Measurements from ENCODE around the gene TADA2B. TPM values are rescaled to one million over a fixed set of nuclear protein-coding genes. Genes with fewer than 3 reads are reported as not detected.

The TADA2B gene
- total RNA-seq, 5 donors from 2014 or later (not counting 1 experiment from before 2014, with no cell fraction given), result 36.6 to 44.8 (median 42.3) TPM

GRCh38 chr4:7046971-7047370 lies 3.8 kb downstream of the TADA2B start:
- DNase-seq, result no peak
- WGBS (ENCODE audit: insufficient coverage), result 87% methylated on average over 9 of the region's 9 CpGs
- H3K9me3 ChIP-seq, result no peaks in the 10 kb centered on the region
- peak overlapping the region; percentile 4 to 91 (median 22) for H3K4me3 Mint-ChIP-seq
- ChIA-PET POLR2A (interaction anchor here in 1 of 2 donors (0.6 kb wide), 1 partner anchor 20 kb away, joined by 4 read pairs; no protein-coding TSS in a partner anchor), CTCF (no interaction called here)
- no peaks in the 10 kb centered on the region for H3K27me3 Mint-ChIP-seq
- H3K27me3 ChIP-seq (replicated peaks in 1 of 2; ENCODE audit: control insufficient read depth in 2 of 2, extremely low read depth in 1 of 2, insufficient read depth in 2 of 2, low read length in 1 of 2), result no peaks in the 10 kb centered on the region
- H3K36me3 Mint-ChIP-seq, result peaks cover 10% of the 10 kb centered on the region
- H3K4me1 ChIP-seq (ENCODE audit: control insufficient read depth in 1 of 2, extremely low read depth in 1 of 2, insufficient read depth in 2 of 2, low read length in 2 of 2), result peaks cover 16 to 76% of the 10 kb centered on the region in 2 experiments
- H3K4me3 ChIP-seq (ENCODE audit: control insufficient read depth in 1 of 2, extremely low read depth in 1 of 2, low read length in 1 of 2), result no peak overlapping the region
- no peak for ATAC-seq (replicated peaks in 1 of 4)
- peak overlapping the region; percentile 17 to 81 for H3K27ac Mint-ChIP-seq
- H3K27ac ChIP-seq (ENCODE audit: low read length), result no peak overlapping the region
- peaks cover 0 to 25% of the 10 kb centered on the region in 2 donors for H3K36me3 ChIP-seq (ENCODE audit: control insufficient read depth in 2 of 2, extremely low read depth in 1 of 2, insufficient read depth in 1 of 2, low read length in 1 of 2)
- no peaks in the 10 kb centered on the region for H3K9me3 Mint-ChIP-seq
- H3K4me1 Mint-ChIP-seq, result peaks cover 58 to 66% (median 62%) of the 10 kb centered on the region in 3 donors

- Histone ChIP-seq H3K4me1 (ENCODE audit: control insufficient read depth in 1 of 2, extremely low read depth in 1 of 2, insufficient read depth in 2 of 2, low read length in 2 of 2) (peaks cover 16 to 85% of the 10 kb centered on the region in 2 experiments), H3K4me3 (ENCODE audit: control insufficient read depth in 1 of 2, extremely low read depth in 1 of 2, low read length in 1 of 2) (no peak overlapping the region), H3K27me3 (replicated peaks in 1 of 2; ENCODE audit: control insufficient read depth in 2 of 2, extremely low read depth in 1 of 2, insufficient read depth in 2 of 2, low read length in 1 of 2) (no peaks in the 10 kb centered on the region), H3K36me3 (ENCODE audit: control insufficient read depth in 2 of 2, extremely low read depth in 1 of 2, insufficient read depth in 1 of 2, low read length in 1 of 2) (peaks cover 0 to 35% of the 10 kb centered on the region in 2 donors), H3K9me3 (no peaks in the 10 kb centered on the region), H3K27ac (ENCODE audit: low read length) (no peak overlapping the region)
- CTCF ChIA-PET, result no interaction called here
- POLR2A ChIA-PET, result no interaction called here
- DNase-seq, result no peak
- Mint-ChIP-seq H3K27me3 (no peaks in the 10 kb centered on the region), H3K4me3 (peak overlapping the region in 1 of 3 donors; percentile 40), H3K4me1 (peaks cover 63 to 75% (median 71%) of the 10 kb centered on the region in 3 donors), H3K27ac (peak overlapping the region in 1 of 2 donors; percentile 79), H3K9me3 (no peaks in the 10 kb centered on the region), H3K36me3 (peaks cover 11% of the 10 kb centered on the region)
- no peak for ATAC-seq (replicated peaks in 1 of 4)
- 100% methylated on average over 8 of the region's 12 CpGs for WGBS (ENCODE audit: insufficient coverage)
Observed at GRCh38 chr4:7048642-7049041, 5.5 kb downstream of the TADA2B start.

GRCh38 chr4:7049295-7049694 lies 6.1 kb downstream of the TADA2B start:
- Mint-ChIP-seq H3K27me3 (no peaks in the 10 kb centered on the region), H3K27ac (peak overlapping the region in 1 of 2 donors; percentile 61), H3K9me3 (no peaks in the 10 kb centered on the region), H3K4me1 (peaks cover 65 to 75% (median 72%) of the 10 kb centered on the region in 3 donors), H3K4me3 (peak overlapping the region in 1 of 3 donors; percentile 40), H3K36me3 (peaks cover 18% of the 10 kb centered on the region)
- peaks cover 15 to 80% of the 10 kb centered on the region in 2 experiments for H3K4me1 ChIP-seq (ENCODE audit: control insufficient read depth in 1 of 2, extremely low read depth in 1 of 2, insufficient read depth in 2 of 2, low read length in 2 of 2)
- WGBS (ENCODE audit: insufficient coverage), result 100% methylated on average over 3 of the region's 4 CpGs
- POLR2A ChIA-PET, result no interaction called here
- no peaks in the 10 kb centered on the region for H3K9me3 ChIP-seq
- H3K4me3 ChIP-seq (ENCODE audit: control insufficient read depth in 1 of 2, extremely low read depth in 1 of 2, low read length in 1 of 2), result no peak overlapping the region
- DNase-seq (no peak), ATAC-seq (replicated peaks in 1 of 4) (no peak)
- H3K27me3 ChIP-seq (replicated peaks in 1 of 2; ENCODE audit: control insufficient read depth in 2 of 2, extremely low read depth in 1 of 2, insufficient read depth in 2 of 2, low read length in 1 of 2), result no peaks in the 10 kb centered on the region
- H3K36me3 ChIP-seq (ENCODE audit: control insufficient read depth in 2 of 2, extremely low read depth in 1 of 2, insufficient read depth in 1 of 2, low read length in 1 of 2), result peaks cover 2 to 42% of the 10 kb centered on the region in 2 donors
- CTCF ChIA-PET, result no interaction called here
- no peak overlapping the region for H3K27ac ChIP-seq (ENCODE audit: low read length)

GRCh38 chr4:7049739-7050138 lies 6.6 kb downstream of the TADA2B start:
- Histone ChIP-seq H3K36me3 (ENCODE audit: control insufficient read depth in 2 of 2, extremely low read depth in 1 of 2, insufficient read depth in 1 of 2, low read length in 1 of 2) (peaks cover 6 to 46% of the 10 kb centered on the region in 2 donors), H3K4me1 (ENCODE audit: control insufficient read depth in 1 of 2, extremely low read depth in 1 of 2, insufficient read depth in 2 of 2, low read length in 2 of 2) (peaks cover 10 to 77% of the 10 kb centered on the region in 2 experiments), H3K27ac (ENCODE audit: low read length) (no peak overlapping the region), H3K27me3 (replicated peaks in 1 of 2; ENCODE audit: control insufficient read depth in 2 of 2, extremely low read depth in 1 of 2, insufficient read depth in 2 of 2, low read length in 1 of 2) (no peaks in the 10 kb centered on the region), H3K9me3 (no peaks in the 10 kb centered on the region), H3K4me3 (ENCODE audit: control insufficient read depth in 1 of 2, extremely low read depth in 1 of 2, low read length in 1 of 2) (no peak overlapping the region)
- 95% methylated on average over 7 of the region's 11 CpGs for WGBS (ENCODE audit: insufficient coverage)
- no peaks in the 10 kb centered on the region for H3K9me3 Mint-ChIP-seq
- no peak for DNase-seq
- H3K4me3 Mint-ChIP-seq, result no peak overlapping the region
- ChIA-PET POLR2A (interaction anchor here in 1 of 2 donors (0.7 kb wide), 1 partner anchor 65 kb away, joined by 3 read pairs; no protein-coding TSS in a partner anchor), CTCF (no interaction called here)
- peaks cover 64 to 73% (median 69%) of the 10 kb centered on the region in 3 donors for H3K4me1 Mint-ChIP-seq
- peaks cover 21% of the 10 kb centered on the region for H3K36me3 Mint-ChIP-seq
- H3K27me3 Mint-ChIP-seq, result no peaks in the 10 kb centered on the region
- H3K27ac Mint-ChIP-seq, result peak overlapping the region in 1 of 2 donors; percentile 61
- ATAC-seq (replicated peaks in 1 of 4), result no peak

DNA sequence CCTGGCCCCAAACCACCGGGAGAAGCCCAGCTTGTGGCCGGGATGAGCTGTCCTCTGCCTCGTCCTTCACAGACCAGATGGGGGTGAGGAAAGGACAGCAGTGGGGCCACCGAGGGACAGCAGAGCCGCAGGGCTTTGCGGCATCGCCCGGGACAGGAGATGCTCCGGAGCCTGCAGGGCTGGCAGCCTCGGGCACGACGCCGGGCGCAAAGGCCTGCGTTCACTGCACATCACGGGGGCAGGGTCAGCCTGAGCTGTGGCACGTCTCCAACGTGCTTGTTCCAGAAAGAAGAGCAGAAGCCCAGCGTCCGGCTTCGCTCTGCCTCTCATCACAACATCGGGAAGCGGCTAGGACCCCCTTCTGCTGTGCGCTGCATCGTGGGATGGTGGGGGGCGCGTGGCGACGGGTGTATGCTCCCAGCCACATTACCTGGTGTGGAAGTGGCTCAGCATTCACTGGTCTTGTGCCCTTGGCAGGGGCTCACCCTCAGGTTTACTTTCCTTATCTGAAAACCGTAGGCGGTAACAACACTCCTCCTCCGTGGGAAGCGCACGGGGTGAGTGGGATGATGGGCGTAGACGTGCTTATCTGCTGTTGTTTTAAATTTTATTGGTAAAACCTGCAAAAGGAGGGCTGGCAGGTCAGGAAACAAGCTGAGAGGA lies 7.4 kb downstream of the TADA2B start:
- Histone ChIP-seq H3K27me3 (replicated peaks in 1 of 2; ENCODE audit: control insufficient read depth in 2 of 2, extremely low read depth in 1 of 2, insufficient read depth in 2 of 2, low read length in 1 of 2) (no peaks in the 10 kb centered on the region), H3K9me3 (no peaks in the 10 kb centered on the region), H3K4me1 (ENCODE audit: control insufficient read depth in 1 of 2, extremely low read depth in 1 of 2, insufficient read depth in 2 of 2, low read length in 2 of 2) (peaks cover 2 to 72% of the 10 kb centered on the region in 2 experiments), H3K36me3 (ENCODE audit: control insufficient read depth in 2 of 2, extremely low read depth in 1 of 2, insufficient read depth in 1 of 2, low read length in 1 of 2) (peaks cover 12 to 55% of the 10 kb centered on the region in 2 donors), H3K4me3 (ENCODE audit: control insufficient read depth in 1 of 2, extremely low read depth in 1 of 2, low read length in 1 of 2) (no peak overlapping the region), H3K27ac (ENCODE audit: low read length) (no peak overlapping the region)
- Mint-ChIP-seq H3K4me3 (no peak overlapping the region), H3K27me3 (no peaks in the 10 kb centered on the region), H3K4me1 (peaks cover 55 to 64% (median 60%) of the 10 kb centered on the region in 3 donors), H3K9me3 (no peaks in the 10 kb centered on the region), H3K36me3 (peaks cover 15% of the 10 kb centered on the region), H3K27ac (no peak overlapping the region)
- no peak for DNase-seq
- 94% methylated on average over 29 of the region's 36 CpGs for WGBS (ENCODE audit: insufficient coverage)
- ChIA-PET CTCF (interaction anchor here in 1 of 2 donors (0.7 kb wide), 1 partner anchor 185 kb away, joined by 3 read pairs; no protein-coding TSS in a partner anchor), POLR2A (interaction anchor here in 1 of 2 donors (0.7 kb wide), 1 partner anchor 66 kb away, joined by 3 read pairs; no protein-coding TSS in a partner anchor)
- no peak for ATAC-seq (replicated peaks in 1 of 4)

GRCh38 chr4:7051144-7051495 lies 7.9 kb downstream of the TADA2B start:
- Histone ChIP-seq H3K4me3 (ENCODE audit: control insufficient read depth in 1 of 2, extremely low read depth in 1 of 2, low read length in 1 of 2) (no peak overlapping the region), H3K9me3 (no peaks in the 10 kb centered on the region), H3K27ac (ENCODE audit: low read length) (no peak overlapping the region), H3K27me3 (replicated peaks in 1 of 2; ENCODE audit: control insufficient read depth in 2 of 2, extremely low read depth in 1 of 2, insufficient read depth in 2 of 2, low read length in 1 of 2) (no peaks in the 10 kb centered on the region), H3K4me1 (ENCODE audit: control insufficient read depth in 1 of 2, extremely low read depth in 1 of 2, insufficient read depth in 2 of 2, low read length in 2 of 2) (peaks cover 2 to 67% of the 10 kb centered on the region in 2 experiments), H3K36me3 (ENCODE audit: control insufficient read depth in 2 of 2, extremely low read depth in 1 of 2, insufficient read depth in 1 of 2, low read length in 1 of 2) (peaks cover 16 to 56% of the 10 kb centered on the region in 2 donors)
- Mint-ChIP-seq H3K27ac (no peak overlapping the region), H3K27me3 (no peaks in the 10 kb centered on the region), H3K9me3 (no peaks in the 10 kb centered on the region), H3K4me3 (no peak overlapping the region), H3K4me1 (peaks cover 51 to 59% (median 55%) of the 10 kb centered on the region in 3 donors), H3K36me3 (peaks cover 19% of the 10 kb centered on the region)
- 94% methylated on average over 7 of the region's 12 CpGs for WGBS (ENCODE audit: insufficient coverage)
- ChIA-PET POLR2A (interaction anchor here in 1 of 2 donors (0.7 kb wide), 1 partner anchor 30 kb away, joined by 6 read pairs; no protein-coding TSS in a partner anchor), CTCF (interaction anchor here in 1 of 2 donors (0.7 kb wide), 1 partner anchor 186 kb away, joined by 3 read pairs; no protein-coding TSS in a partner anchor)
- ATAC-seq (replicated peaks in 1 of 4), result no peak
- no peak for DNase-seq
